NOMO-1 (cell line): Measurements from ENCODE around the gene VSTM2L.

ENCODE experiments used
- DNase-seq, 2 experiments: peaks; one replicate each; lab custom pipeline; 2025; ENCODE audit not compliant: unreplicated experiment in 2 of 2; lab: John Stamatoyannopoulos, UW

The VSTM2L gene

DNA sequence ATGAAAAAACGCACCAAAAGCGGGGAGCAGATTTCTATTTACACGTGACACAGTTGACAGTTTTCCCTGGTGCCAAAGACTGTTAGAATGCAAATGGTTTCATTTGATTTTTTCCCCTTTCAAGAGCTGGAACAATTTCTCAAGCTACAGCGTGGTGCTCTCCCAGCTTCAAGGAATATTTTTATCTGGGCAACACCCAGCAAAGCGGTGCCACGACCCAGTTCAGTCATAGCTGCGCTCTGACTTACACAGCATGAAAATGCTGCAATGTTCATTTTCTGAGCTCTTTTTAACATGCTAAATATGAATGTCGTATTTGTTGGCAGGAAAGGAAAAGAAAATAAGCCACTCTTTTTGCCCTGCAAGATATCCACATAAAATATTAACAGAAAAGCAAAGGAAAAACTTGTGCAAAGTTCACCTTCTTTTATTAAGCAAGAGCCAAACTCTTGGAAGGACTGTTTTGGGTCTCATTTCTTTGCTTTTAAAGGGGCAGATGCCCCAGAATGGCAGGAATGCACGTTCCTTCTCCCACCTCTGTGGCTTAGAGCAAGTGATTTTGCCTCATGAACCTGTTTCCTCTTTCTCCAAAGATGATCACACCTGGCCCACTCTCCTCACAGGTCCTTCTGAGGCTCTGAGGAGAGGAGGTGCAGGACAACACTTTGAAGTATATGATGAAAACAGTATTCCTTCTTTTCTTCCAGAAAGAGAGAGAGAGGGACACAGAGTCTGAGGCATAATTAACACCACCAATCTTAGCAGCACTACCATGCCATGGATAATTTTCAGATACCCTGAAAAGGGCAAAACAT is 83.3 kb downstream of the VSTM2L start:
- DNase-seq = no peak

GRCh38 chr20:37986873-37987601 is 84.1 kb downstream of the VSTM2L start:
- DNase-seq = no peak

DNA sequence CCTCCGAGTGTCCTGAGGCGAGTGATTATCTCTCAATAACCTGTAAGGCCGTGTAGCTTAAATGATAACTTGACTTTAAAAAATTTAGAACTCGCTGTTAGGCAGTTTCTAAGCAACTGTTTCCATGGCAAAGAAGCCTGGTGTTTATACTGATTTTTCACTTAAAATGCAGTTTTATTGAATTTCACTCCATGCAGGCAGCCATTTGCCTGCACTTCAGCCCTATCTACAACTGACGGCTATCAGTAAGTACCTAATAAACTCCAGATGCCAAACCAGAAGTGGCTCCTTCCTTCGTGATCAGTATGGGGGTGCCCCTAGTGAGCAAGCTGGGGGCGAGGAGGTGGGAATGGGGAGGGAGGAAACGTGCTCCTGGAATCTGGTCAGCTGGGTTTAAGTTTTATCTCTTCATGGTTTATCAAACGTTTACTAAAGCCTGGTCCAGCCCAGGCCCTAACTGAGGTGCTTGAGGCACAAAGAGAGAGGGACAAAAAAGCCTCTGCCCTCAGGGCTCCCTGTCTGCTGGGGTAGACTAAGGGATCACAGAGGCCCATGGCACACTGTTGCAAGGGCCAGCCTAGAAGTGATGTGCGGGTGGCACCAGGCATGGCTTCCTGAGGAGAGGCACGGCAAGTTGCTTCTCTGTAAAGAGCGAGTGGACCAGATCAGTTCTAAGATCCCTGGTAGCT is 84.8 kb downstream of the VSTM2L start:
- no peak for DNase-seq

GRCh38 chr20:37988306-37988954 is 85.5 kb downstream of the VSTM2L start:
- no peak for DNase-seq

DNA sequence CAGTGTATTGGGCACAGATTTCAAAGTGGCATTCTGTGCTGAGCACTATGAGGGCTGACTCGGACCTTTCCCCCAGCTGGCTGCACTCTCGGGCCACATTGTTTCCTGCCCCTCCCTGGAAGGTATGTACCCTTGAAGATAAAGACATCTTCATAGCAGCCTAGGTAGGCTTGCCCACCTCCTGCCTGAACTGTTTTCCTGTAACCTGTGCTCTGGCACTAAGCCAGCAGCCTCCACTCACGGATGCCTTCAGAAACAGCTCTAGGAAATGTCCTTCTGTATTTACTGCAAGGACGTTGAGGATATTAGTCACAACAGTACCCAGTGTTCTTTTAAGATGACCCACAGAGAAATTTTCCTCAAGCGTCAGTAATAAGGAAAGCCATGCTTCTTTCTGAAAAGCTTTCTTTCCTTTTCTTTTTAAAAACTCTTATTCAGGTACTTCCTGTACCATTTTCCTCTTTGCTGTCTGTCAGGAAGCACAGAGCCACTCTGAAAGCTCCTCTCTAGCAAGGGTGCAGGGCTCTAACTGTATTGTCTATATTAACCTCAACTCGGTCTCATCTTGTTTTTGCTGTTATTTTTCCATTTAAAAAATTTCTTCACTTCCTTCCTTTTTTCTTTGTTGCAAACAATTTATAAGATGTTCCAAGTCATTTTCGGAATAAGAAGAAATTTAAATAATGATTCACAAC is 86.8 kb downstream of the VSTM2L start:
- DNase-seq = peak in 1 of 2 experiments; percentile 54

DNA sequence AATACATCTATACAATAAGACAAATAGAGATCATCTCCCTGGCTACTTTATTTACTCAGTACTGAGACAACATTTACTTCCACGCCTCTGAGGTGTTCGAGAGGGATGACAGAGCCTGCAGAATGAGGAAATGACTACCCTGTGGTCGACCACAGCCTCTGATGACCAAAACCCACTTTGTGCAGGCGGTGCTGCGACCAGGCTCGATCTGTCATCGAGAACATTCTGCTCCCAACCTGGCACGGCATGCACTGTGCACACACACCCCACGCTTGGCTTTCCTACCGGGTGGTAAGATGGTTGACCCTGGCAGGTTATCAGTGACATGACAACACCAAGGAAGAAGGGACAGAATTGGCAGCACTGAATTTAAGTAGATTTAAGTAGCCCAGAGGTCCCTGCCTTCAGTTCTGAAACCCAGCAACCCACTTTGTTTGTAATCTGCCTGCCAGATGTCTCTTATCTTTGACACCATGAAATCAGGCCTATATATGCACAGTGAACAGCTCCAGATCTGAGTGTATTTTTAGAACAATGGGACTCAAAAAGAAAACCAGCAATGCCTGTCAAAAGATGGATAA is 87.7 kb downstream of the VSTM2L start:
- peak; percentile 85 to 96 for DNase-seq

GRCh38 chr20:37991157-37991866 is 88.4 kb downstream of the VSTM2L start:
- peak in 1 of 2 experiments; percentile 2 for DNase-seq

DNA sequence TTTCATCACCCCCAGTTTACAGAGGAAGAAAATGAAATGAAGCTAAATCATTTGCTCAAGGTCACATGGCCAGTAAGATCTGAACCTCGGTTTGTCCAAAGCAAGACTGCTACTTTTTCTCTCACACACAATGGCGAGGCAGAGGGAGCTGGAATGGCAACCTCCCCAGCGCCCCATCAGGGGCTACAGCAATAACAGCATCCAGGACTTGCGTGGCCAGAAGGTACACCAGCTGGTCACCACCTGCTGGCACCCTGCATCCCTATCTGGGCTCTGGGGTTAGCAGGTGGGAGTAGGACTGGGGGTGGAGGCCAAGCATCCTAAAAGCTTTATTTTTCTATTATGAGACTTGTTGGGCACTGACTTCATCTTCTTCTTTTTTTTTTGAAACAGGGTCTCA is 89.0 kb downstream of the VSTM2L start:
- no peak for DNase-seq

- DNase-seq = peak; percentile 51 to 62
Measured at GRCh38 chr20:37992802-37993409, 90.0 kb downstream of the VSTM2L start.

- DNase-seq = no peak
Measured at GRCh38 chr20:37994512-37994911, 91.6 kb downstream of the VSTM2L start.
